ENCODE results near the gene TFF1. TPM values are rescaled to one million over a fixed set of nuclear protein-coding genes. Genes with fewer than 3 reads are reported as not detected.

The TFF1 gene
- total RNA-seq, 1 donor from 2014 or later, result not detected

GRCh38 chr21:42352441-42353095 is 13.8 kb downstream of the TFF1 start:
- no peak for DNase-seq
- peaks cover 48% of the 10 kb centered on the region for H3K36me3 Mint-ChIP-seq (ENCODE audit: unreplicated experiment)
- H3K4me3 Mint-ChIP-seq (ENCODE audit: unreplicated experiment), result no peak overlapping the region
- TF ChIP-seq CTCF (IDR thresholded peaks at IDR 0.05; ENCODE audit: partially characterized antibody, unreplicated experiment), result no peak
- H3K27me3 Mint-ChIP-seq (ENCODE audit: unreplicated experiment), result peaks cover 6% of the 10 kb centered on the region
- peaks cover 7% of the 10 kb centered on the region for H3K9me3 Mint-ChIP-seq (ENCODE audit: unreplicated experiment)
- peaks cover 3% of the 10 kb centered on the region for H3K4me1 Mint-ChIP-seq (ENCODE audit: low read depth, unreplicated experiment)
- H3K27ac Mint-ChIP-seq (ENCODE audit: unreplicated experiment), result no peak overlapping the region

DNA sequence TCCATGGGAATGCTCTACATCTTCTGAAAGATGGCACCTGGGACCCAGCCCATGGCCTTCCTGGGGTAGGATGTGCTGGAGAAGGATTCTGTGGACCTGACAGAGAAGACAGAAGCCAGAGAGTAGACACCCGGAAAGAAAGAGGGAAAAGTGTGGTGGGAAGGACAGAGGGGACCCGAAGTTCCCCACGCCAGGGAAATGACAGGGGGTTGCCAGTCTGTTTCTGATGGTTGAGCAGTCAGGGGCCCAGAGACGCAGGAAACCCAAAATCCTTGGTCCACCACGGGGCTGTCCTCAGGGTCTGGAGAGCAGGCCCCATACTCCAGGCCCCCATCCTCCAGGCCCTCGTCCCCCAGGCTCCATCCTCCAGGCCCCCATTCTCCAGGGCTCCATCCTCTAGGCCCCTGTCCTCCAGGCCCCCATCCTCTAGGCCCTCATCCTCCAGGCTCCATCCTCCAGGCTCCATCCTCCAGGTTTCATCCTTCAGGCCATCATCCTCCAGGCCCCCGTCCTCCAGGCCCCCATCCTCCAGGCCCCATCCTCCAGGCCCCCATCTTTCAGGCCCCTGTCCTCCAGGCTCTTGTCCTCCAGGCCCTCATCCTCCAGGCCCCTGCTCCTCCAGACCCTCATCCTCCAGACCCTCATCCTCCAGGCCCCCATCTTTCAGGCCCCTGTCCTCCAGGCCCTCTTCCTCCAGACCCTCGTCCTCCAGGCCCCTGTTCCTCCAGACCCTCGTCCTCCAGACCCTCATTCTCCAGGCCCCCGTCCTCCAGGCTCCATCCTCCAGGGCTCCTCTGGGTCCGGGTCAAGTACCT is 14.5 kb downstream of the TFF1 start:
- DNase-seq, result no peak
- Mint-ChIP-seq H3K27me3 (ENCODE audit: unreplicated experiment) (peaks cover 6% of the 10 kb centered on the region), H3K36me3 (ENCODE audit: unreplicated experiment) (peaks cover 41% of the 10 kb centered on the region), H3K9me3 (ENCODE audit: unreplicated experiment) (peaks cover 9% of the 10 kb centered on the region), H3K4me1 (ENCODE audit: low read depth, unreplicated experiment) (peaks cover 3% of the 10 kb centered on the region), H3K4me3 (ENCODE audit: unreplicated experiment) (no peak overlapping the region), H3K27ac (ENCODE audit: unreplicated experiment) (no peak overlapping the region)
- no peak for TF ChIP-seq CTCF (IDR thresholded peaks at IDR 0.05; ENCODE audit: partially characterized antibody, unreplicated experiment)

GRCh38 chr21:42350927-42351426 is 15.4 kb downstream of the TFF1 start, which contains the start of gene TFF2:
Gene TFF2 (minus strand): TSS chr21:42350994. CDS start chr21:42350957, 37 bp downstream.
- Mint-ChIP-seq H3K4me3 (ENCODE audit: unreplicated experiment) (no peak within 1 kb of the TSS), H3K4me1 (ENCODE audit: low read depth, unreplicated experiment) (peaks cover 3% of the 10 kb centered on the region), H3K27me3 (ENCODE audit: unreplicated experiment) (peaks cover 6% of the 10 kb centered on the region), H3K9me3 (ENCODE audit: unreplicated experiment) (peaks cover 6% of the 10 kb centered on the region), H3K27ac (ENCODE audit: unreplicated experiment) (no peak within 1 kb of the TSS), H3K36me3 (ENCODE audit: unreplicated experiment) (peaks cover 36% of the 10 kb centered on the region)
- TF ChIP-seq CTCF (IDR thresholded peaks at IDR 0.05; ENCODE audit: partially characterized antibody, unreplicated experiment), result no peak
- no peak for DNase-seq

DNA sequence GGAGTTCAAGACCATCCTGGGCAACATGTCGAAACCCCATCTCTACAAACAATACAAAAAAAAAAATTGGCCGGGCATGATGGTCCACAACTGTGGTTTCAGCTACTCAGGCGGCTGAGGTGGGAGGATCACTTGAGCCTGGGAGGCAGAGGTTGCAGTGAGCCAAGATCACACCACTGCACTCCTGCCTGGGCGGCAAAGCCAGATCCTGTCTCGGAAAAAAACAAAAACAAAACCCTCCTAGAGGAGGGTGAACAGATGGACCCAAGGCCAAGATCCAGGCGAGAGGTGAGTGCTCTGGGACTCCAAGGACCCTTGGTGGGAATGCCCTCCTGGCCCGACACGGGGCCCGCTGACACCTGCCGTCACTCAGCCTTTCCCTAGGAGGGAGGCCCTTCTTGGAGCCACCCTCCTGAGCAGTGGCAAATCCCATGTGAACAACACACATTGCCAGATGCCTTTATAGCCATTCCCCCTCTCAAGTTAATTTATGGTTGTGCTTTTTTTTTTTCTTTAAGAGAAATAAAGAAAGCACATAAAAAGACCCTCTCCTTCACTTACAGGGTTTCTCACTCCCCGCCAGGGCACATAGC is 15.9 kb downstream of the TFF1 start:
- peaks cover 31% of the 10 kb centered on the region for H3K36me3 Mint-ChIP-seq (ENCODE audit: unreplicated experiment)
- H3K27ac Mint-ChIP-seq (ENCODE audit: unreplicated experiment), result no peak overlapping the region
- peaks cover 6% of the 10 kb centered on the region for H3K9me3 Mint-ChIP-seq (ENCODE audit: unreplicated experiment)
- TF ChIP-seq CTCF (IDR thresholded peaks at IDR 0.05; ENCODE audit: partially characterized antibody, unreplicated experiment), result no peak
- H3K4me3 Mint-ChIP-seq (ENCODE audit: unreplicated experiment), result no peak overlapping the region
- DNase-seq, result no peak
- peaks cover 3% of the 10 kb centered on the region for H3K4me1 Mint-ChIP-seq (ENCODE audit: low read depth, unreplicated experiment)
- peaks cover 3% of the 10 kb centered on the region for H3K27me3 Mint-ChIP-seq (ENCODE audit: unreplicated experiment)
